ENCODE data around the gene RBMY1D. TPM values are rescaled to one million over a fixed set of nuclear protein-coding genes. Genes with fewer than 3 reads are reported as not detected.
"Not testable (repeated sequence)": the region's sequence is repeated elsewhere in the genome, so short reads cannot be mapped to it uniquely, and the experiment has no call there.

The RBMY1D gene
- total RNA-seq: not detected
- long read RNA-seq: 0 reads

GRCh38 chrY:21894426-21894825 is at the start of gene RBMY1D:
Gene RBMY1D, minus strand, starts transcription at chrY:21894526. Its CDS starts 2,013 bp downstream, at chrY:21892513.
- H3K27me3 ChIP-seq (ENCODE audit: low read depth); H3K27ac ChIP-seq; H3K9me3 ChIP-seq; intact Hi-C loops (cut with DNase I); H3K4me1 ChIP-seq; ATAC-seq; DNase-seq; H3K4me3 ChIP-seq; H3K36me3 ChIP-seq: not testable (repeated sequence)

GRCh38 chrY:21917932-21918331 is 23.6 kb upstream of the RBMY1D start, which contains the start of gene RBMY1E:
Gene RBMY1E, minus strand, starts transcription at chrY:21918032. Its CDS starts 1,978 bp downstream, at chrY:21916054.
- H3K27ac ChIP-seq; H3K9me3 ChIP-seq; H3K36me3 ChIP-seq; ATAC-seq; intact Hi-C loops (cut with DNase I); H3K4me3 ChIP-seq; H3K4me1 ChIP-seq; H3K27me3 ChIP-seq (ENCODE audit: low read depth); DNase-seq: not testable (repeated sequence)

GRCh38 chrY:21869407-21870076 is 24.8 kb downstream of the RBMY1D start:
- H3K4me1 ChIP-seq; H3K27me3 ChIP-seq (ENCODE audit: low read depth); DNase-seq; H3K27ac ChIP-seq; H3K9me3 ChIP-seq; H3K4me3 ChIP-seq; H3K36me3 ChIP-seq; ATAC-seq; intact Hi-C loops (cut with DNase I): not testable (repeated sequence)

- Histone ChIP-seq H3K4me3 (no peak overlapping the region), H3K27ac (no peak overlapping the region), H3K9me3 (no peaks in the 10 kb centered on the region), H3K27me3 (ENCODE audit: low read depth) (no peaks in the 10 kb centered on the region), H3K36me3 (no peaks in the 10 kb centered on the region), H3K4me1 (no peaks in the 10 kb centered on the region)
- DNase-seq: no peak
- ATAC-seq: no peak
- intact Hi-C loops (cut with DNase I): no loop called here
- TF ChIP-seq CTCF (IDR thresholded peaks at IDR 0.05): no peak
Measured at GRCh38 chrY:21845481-21845880, 48.8 kb downstream of the RBMY1D start.

- DNase-seq (no peak), ATAC-seq (no peak)
- no peaks in the 10 kb centered on the region for H3K9me3 ChIP-seq
- intact Hi-C loops (cut with DNase I): no loop called here
- TF ChIP-seq CTCF (IDR thresholded peaks at IDR 0.05): no peak
- H3K4me1 ChIP-seq: no peaks in the 10 kb centered on the region
- no peaks in the 10 kb centered on the region for H3K27me3 ChIP-seq (ENCODE audit: low read depth)
- H3K4me3 ChIP-seq: no peak overlapping the region
- H3K36me3 ChIP-seq: no peaks in the 10 kb centered on the region
- no peak overlapping the region for H3K27ac ChIP-seq
Measured at GRCh38 chrY:21842090-21842489, 52.2 kb downstream of the RBMY1D start.

GRCh38 chrY:21839489-21839888 is 54.8 kb downstream of the RBMY1D start:
- no peak for TF ChIP-seq CTCF (IDR thresholded peaks at IDR 0.05)
- DNase-seq (no peak), ATAC-seq (no peak)
- Histone ChIP-seq H3K9me3 (no peaks in the 10 kb centered on the region), H3K27ac (no peak overlapping the region), H3K27me3 (ENCODE audit: low read depth) (no peaks in the 10 kb centered on the region), H3K4me3 (no peak overlapping the region), H3K36me3 (no peaks in the 10 kb centered on the region), H3K4me1 (no peaks in the 10 kb centered on the region)
- intact Hi-C loops (cut with DNase I): no loop called here

- intact Hi-C loops (cut with DNase I): no loop called here
- no peak for DNase-seq
- Histone ChIP-seq H3K9me3 (no peaks in the 10 kb centered on the region), H3K4me1 (no peaks in the 10 kb centered on the region), H3K27ac (no peak overlapping the region), H3K4me3 (no peak overlapping the region), H3K27me3 (ENCODE audit: low read depth) (no peaks in the 10 kb centered on the region), H3K36me3 (no peaks in the 10 kb centered on the region)
- TF ChIP-seq CTCF (IDR thresholded peaks at IDR 0.05): no peak
- no peak for ATAC-seq
Measured at GRCh38 chrY:21836343-21836742, 58.0 kb downstream of the RBMY1D start.

All from lower lobe of right lung (tissue), 2 donors.